ENCODE measurements around the gene RGS9.
"Not testable (repeated sequence)": the region's sequence is repeated elsewhere in the genome, so short reads cannot be mapped to it uniquely, and the experiment has no call there.

Gene RGS9

DNA sequence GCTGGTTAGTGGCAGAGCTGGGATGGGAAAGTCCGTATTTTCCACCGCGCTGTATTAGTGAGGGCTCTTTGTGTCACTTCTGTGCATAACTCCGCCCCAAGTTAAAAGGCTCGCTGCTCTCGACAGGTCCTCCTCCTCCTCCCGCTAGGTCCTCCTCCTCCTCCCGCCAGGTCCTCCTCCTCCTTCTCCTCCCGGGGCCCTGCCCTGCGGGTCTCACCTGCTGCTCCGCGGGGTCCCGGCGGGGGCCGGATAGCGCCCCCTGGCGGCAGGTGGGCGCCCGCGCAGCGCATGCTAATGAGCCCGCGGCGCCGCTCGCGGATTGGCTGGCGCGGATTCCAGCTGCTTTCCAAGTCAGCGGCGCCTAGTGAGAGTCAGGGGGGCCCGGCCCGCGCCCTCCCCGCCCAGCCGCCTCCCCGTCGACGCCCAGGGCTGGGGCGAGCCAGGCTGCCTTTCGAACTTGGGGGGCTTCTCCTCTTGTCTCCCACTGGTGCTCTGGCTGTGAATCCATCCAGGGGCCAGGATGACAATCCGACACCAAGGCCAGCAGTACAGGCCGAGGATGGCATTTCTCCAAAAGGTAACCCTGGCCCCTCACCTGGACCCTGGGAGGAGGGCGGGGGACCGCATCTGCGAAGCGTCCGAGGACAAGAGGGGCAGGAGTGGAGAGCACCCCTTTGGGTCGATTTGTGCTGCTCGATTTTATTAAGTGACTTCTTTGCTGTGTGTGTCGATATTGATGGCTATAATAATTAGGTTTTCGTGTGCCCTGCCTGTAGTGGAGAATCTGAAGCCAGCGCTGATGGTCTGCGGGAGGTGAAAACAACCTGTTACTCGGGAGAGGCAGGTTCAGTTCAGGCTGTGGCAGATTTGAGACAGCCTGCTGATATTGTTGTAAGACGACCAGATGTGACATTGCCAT lies at the start of gene RGS9:
RGS9 (plus strand) TSS at position 350 of the 919 bp plus-strand sequence; CDS start at position 521, 171 bp downstream.
- DNase-seq = peak; percentile 88 to 90

DNA sequence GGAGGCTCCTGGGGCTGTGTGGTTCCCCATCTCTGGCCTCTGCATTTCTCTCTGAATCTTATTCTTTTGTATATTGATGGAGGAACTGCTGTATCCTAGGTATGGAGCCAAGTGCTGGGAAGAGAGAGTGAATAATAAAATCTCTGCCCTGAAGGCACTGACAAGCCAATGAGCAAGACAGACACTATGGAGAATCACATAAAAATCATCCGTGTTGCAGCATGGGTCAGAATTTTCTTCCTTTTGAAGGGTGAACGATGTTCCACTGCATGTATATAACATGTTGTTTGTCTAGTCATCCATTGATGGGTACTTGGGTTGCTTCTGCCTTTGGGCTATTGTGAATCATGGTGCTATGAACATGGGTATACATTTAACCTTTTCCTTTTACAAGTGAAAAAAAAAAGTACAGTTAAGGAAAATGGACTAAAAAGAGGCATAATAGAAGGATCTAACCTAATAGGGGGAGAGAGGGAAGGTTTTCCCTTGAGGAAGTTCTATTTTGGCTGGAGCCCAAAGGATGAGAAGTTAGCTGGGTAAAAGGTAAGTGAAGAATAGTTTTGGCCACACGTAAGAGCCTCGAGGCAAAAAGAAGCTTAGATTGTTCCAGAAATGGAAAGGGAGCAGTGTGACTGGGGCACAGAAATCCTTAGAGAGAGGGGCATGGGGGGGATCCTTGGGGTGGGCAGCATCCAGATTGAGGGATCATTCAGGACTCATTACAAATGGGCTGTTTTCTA lies 48.4 kb upstream of the RGS9 start:
- no peak for DNase-seq

DNA sequence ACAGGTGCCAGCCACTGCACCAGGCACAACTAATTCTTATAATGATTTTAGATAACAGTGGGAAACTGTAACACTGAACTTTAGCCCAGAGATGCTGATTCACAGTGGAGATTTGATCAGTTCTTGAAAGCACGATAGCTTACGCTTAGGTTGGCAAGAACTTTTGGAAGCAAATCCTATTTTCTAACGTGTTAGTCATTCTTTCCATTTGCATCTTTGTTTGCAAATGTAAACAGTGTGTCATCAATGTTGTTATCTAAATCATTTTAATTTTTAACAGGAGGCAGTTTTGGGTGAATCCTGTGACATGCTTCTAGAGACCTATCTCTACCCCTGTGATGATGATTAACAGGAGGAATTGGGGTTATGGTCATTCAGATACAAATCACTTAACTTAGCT lies 44.9 kb upstream of the RGS9 start:
- no peak for DNase-seq

DNA sequence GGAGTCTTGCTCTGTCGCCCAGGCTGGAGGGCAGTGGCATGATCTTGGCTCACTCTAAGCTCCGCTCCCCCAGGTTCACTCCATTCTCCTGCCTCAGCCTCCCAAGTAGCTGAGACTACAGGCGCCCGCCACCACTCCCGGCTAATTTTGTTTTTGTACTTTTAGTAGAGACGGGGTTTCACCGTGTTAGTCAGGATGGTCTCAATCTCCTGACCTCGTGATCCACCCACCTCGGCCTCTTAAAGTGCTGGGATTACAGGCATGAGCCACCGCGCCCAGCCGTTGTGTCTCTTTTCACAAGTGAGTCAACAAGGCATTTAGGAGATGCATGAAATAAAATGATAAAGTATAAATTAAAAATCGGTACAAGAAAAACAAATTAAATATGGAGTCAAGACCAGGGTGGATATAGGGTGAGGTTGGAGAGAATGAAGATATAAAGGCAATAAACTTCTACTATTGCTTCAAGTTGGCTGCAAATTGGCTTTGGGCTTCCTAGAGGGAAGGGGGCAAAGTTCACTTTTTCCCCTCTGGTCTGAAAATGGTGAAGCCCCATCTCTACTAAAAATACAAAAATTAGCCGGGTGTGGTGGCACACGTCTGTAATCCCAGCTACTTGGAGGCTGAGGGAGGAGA lies 44.3 kb upstream of the RGS9 start:
- DNase-seq = not testable (repeated sequence)

DNA sequence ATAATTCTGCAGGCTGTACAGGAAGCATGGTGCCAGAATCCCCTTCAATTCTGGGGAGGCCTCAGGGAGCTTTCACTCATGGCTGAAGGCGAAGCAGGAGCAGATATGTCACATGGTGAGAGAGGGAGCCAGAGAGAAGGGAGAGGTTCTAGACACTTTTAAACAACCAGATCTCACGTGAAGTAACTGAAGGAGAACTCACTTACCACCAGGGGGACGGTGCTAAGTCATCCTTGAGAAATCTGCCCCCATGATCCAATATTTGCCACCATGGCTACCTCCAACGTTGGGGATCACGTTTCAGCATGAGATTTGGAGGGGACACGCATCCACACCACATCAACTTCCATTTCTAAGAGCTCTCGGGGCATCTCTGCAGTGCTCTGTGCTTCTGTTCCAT lies 43.2 kb upstream of the RGS9 start:
- no peak for DNase-seq

DNA sequence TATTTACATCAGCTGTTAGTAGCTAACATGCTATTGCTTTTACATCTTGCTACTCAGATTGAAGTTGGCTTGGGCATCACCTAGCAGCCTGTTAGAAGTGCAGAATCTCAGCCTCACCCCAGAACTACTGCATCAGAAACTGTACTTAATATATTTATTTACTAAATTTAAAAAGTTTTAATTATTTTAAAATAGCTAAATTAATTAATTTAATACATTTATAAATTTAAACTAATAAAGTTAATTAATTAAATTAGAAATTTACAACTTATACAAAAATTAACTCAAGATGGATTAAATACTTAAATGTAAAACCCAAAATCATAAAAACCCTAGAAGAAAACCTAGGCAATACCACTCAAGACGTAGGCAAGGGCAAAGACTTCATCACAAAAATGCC lies 41.7 kb upstream of the RGS9 start:
- DNase-seq = no peak

DNA sequence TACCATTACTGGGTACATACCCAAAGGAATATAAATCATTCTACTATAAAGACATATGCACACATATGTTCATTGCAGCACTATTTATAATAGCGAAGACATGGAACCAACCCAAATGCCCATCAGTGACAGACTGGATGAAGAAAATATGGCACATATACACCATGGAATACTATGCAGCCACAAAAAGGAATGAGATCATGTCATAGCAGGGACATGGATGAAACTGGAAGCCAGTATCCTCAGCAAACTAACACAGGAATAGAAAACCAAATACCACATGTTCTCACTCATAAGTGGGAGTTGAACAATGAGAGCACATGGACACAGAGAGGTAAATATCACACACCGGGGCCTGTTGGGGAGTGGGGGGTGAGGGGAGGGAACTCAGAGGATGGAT lies 40.8 kb upstream of the RGS9 start:
- DNase-seq = not testable (repeated sequence)

DNA sequence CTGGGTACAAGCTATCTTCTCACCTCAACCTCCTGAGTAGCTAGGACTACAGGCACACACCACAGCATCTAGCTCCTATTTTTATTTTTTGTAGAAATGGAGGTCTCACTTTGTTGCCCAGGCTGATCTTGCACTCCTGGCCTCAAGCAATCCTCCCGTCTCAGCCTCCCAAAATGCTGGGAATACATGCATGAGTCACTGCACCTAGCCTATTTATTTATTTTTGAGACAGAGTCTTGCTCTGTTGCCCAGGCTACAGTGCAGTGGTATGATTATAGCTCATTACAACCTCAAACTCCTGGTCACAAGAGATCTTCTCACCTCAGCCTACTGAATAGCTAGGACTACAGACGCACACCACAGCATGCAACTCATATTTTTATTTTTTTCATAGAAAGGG lies 40.1 kb upstream of the RGS9 start:
- no peak for DNase-seq

DNA sequence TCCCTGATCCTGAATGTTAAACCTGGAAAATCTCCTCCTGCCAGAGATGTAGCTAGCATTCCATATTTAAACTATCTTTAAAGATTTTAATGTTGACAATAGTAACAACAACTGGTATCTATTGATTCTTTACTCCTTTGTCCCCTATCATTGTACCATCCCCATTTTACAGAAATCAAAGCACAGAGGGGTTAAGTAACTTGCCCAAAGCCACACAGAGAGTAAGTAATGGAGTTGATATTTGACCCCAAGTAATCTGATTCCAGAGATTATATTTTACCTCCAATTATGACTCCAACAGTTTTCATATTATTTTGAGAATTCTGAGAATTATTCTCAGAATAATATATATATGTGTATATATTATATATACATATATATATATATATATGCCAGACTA lies 37.7 kb upstream of the RGS9 start:
- DNase-seq = no peak

DNA sequence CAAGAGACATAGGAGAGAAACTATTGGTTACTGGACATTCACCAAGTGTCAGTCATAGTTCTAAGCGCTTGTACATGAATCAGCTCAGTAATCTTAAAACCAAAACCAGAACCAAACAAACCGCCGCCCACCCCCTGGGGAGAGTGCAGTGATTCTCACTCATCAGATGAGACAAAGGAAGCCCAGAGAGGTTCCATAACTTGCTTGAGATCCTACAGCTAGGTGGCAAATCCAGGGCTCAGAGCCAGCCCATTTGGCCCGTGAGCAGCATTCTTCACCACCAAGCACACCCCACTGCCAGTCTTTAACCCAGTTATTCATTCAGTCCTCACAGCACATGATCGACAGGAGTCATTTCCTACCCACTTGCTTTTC lies 37.2 kb upstream of the RGS9 start:
- DNase-seq = peak; percentile 90 to 92

DNA sequence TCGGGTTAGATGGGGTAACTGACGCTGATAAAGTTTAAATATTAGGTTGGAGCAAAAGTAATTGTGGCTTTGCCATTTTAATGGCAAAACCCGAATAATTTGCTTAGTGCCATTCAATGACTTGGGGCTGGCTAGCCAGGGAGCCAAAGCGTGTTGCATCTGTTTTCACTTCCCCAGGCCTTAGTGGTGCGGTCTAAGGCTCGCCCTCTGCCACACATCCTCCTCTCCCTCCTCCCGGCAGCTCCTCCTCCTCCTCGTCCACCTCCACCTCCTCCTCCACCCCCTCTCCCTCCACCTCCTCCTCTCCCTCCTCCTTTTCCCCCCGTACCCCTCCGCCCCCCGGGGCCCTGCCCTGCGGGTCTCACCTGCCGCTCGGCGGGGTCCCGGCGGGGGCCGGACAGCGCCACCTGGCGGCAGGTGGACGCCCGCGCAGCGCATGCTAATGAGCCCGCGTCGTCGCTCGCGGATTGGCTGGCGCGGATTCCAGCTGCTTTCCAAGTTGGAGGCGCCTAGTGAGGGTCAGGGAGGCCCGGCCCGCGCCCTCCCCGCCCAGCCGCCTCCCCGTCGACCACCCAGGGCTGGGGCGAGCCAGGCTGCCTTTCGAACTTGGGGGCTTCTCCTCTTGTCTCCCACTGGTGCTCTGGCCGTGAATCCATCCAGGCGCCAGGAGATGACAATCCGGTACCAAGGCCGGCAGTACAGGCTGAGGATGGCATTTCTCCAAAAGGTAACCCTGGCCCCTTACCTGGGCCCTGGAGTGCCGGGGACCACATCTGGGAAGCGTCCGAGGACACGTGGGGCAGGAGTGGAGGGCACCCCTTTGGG lies 36.6 kb upstream of the RGS9 start:
- DNase-seq = peak; percentile 83 to 87

DNA sequence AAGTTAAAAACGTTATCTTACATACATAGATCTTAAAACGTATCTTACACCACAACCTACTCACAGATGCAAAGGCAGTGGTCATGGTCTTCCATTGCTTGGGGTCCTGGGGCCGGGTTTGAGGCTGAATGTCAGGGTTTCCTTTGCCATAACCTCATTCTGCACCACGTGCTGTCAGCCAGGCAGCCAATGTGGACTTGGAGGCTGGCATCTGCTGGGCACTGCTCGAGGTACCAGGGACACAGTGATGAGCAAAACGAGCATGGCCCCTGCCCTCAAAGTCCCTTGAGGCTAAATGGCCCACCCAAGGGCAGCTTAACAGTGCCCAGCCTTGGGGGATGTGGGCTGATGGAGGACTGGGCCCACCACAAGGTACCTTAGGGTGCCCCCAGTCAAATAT lies 35.8 kb upstream of the RGS9 start:
- no peak for DNase-seq

DNA sequence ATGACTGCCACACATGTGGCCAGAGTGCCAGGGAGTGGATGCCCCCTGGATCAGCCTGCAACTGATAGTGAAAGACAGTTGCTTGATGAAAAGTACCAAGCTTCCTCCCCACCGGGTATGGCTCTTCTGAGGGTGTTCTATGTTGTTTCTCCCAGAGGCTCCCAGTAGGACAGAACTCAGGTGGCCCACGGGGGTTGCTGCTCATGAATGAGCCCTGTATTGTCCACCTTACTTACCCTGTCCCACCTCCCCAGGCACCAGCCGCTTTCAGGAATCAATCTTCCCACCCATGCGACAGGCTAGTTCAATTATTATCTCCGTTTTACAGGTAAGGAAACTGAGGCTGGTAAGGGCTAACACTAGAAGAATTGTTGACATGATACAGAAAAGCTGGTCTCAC lies 34.9 kb upstream of the RGS9 start:
- DNase-seq = no peak

DNA sequence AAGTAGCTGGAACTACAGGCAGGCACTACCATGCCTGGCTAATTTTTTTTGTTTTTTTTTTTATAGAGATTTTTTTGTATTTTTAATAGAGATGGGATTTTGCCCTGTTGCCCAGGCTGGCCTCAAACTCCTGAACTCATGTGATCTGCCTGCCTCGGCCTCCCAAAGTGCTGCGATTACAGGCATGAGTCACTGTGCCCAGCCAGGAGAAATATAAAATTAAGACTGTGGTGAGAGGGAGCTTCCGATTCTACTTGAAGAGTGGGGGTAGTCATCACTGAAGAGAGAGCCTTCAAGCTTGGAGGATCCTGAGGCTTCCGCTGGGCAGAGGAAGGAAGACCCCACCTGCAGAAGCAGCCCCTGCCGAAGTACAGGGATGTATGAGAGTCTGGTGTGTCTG lies 34.4 kb upstream of the RGS9 start:
- no peak for DNase-seq

DNA sequence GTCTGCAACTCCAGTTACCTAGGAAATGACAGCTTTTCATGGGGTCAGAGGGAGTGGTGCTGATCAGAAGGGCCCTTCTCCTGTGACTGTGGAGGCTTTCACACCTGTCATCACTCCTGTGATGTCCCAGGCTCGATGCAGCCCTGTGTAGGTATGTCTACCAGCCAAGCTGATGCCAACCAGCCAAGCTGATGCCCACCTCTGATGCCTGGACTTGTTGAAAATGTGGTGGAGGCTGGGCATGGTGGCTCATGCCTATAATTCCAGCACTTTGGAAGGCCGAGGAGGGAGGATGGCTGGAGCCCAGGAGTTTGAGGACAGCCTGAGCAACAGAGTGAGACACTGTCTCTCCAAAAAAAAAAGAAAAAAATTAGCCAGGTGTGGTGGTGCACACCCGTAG lies 33.7 kb upstream of the RGS9 start:
- DNase-seq = no peak

DNA sequence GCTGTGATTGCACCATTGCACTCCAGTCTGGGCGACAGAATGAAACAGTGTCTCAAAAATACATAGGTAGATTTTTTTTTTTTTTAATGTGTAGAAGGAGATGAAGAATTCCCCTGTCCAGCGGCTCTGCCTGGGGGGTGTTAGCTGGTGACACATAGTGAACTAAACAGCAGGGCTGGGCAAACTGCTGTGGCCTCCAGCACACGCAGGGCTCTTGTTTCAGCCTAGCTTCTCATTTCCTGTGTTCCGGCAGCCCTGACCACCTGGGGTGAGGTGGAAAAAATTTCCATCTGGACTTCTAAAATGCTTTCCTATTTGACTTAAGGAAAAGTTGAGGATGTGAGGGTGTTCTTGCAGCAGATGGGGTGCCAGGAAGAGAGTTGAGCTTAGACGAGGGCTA lies 33.3 kb upstream of the RGS9 start:
- no peak for DNase-seq

DNA sequence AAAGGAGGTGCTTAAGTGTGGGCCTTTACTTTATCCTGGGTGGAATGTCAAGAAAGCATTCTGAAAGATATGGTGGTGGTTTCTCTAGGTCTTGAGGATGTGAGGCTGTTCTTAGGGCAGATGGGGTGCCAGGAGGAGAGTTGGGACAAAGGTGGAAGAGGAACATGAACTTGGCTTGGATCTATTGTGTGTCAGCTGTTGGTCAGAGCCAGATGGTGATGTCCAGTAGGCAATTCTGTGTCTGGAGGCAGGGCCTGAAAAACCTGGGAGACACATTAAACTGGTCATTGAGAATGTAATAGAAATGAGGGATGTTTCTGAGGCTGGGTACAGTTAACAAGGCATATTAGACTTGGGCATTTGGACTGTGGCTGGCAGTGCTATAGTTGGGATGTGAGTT lies 32.6 kb upstream of the RGS9 start:
- no peak for DNase-seq

DNA sequence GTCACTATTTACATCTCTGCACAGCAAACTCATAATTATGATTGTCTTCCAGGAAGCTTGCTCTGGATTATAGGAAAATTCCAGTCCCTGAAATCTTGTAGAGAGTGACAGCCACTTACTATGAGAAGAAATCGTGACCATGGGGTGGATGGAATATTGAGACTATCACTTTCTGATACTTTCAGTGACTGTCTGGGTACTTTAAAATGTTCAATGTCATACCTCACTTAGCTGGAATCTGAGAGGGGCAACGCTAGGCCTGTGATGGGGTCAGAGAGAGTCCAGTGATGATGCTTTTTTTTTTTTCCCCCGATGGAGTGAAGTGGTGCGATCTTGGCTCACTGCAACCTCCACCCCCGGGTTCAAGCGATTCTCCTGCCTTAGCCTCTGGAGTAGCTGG lies 32.2 kb upstream of the RGS9 start:
- DNase-seq = no peak

DNA sequence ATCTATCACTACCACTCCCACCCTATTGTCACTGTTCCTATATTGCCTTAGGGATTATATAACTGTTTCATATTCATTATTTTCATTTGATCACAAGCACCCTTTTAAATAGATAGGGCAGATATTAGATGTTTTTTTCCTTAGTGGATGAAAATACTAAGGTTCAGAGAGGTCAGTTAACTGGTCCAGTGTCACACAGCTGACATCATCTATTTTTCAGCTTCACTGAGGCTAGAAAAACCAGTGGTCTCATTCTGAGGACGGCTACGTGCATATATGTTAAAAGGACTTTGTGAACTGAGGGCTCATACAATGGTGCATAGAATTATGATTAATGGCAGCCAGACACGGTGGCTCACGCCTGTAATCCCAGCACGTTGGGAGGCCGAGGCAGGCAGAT lies 29.0 kb upstream of the RGS9 start:
- no peak for DNase-seq

DNA sequence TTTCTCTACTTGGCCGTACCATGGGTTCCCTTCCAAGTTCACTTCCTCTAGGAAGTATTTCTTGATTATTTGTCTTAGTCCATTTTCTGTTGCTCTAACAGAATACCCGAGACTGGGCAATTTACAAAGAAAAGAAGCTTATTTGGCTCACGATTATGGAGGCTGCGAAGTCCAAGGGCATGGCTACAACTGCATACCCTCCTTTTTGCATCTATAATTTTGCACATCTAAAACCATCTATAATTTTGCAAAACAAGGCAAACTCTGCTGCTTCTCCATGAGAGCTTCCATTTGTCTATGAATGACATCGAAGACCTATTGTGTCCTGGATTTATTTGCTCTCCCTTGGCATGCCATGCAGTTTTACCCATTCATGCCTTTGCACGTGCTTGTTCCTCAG lies 27.6 kb upstream of the RGS9 start:
- DNase-seq = no peak

DNA sequence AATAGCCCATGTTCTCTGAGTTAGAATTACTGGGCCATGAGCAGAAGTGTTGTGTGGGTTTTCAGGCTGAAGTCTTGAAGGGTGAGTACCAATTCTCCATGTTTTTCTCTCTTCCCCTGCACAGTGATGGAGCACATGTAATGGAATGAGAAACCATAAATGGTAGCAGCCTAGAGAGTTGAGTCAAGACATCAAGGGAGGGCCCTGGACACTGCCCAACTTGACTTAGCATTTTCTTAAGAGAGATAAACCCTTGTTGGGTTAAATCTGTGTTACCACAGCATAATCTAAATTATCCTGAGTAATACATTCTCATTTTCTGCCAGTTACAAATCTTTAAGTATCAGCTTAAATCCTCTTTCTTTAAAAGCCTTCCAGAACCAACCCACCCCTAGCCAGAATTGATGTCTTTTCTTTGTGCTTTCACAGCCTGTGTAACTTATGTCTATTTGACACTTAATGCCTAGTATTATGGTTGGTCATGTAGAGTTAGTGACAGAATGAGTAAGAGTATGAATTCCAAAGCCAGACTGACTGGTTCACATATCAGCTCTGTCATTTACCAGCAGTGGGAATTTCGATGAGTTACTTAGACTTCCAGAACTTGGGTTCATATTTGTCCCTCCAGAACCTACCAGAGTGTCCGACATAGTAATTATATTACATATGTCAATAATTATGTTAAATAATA lies 27.0 kb upstream of the RGS9 start:
- DNase-seq = no peak

DNA sequence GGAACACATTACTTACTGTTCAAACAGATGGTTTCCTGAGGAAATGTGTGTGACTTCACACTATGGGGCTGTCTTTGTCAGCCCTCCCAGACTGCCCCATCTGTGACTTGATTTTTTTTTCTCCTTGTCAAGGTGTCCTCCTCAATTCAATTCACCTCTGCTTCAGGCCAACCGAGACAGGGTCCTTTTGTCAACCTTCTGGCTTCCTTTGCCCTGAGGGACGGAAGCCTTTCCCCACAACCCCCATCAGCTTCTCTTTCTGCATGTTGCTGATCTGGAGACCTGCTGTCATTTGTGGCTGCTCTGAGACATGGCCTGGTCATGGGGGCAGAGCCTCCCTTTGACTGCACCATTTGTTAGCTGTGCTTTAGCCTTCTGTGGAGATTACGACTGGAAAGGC lies 21.3 kb upstream of the RGS9 start:
- DNase-seq = no peak
